IPS DF 4.7 (cell line): ENCODE data around the gene DPY19L2.
"Not testable (repeated sequence)": the region's sequence is repeated elsewhere in the genome, so short reads cannot be mapped to it uniquely, and the experiment has no call there.

Source experiments
- DNase-seq: peaks from one replicate; pipeline ENCODE4 v3.0.0-alpha.2; 2013; ENCODE audit warnings: low spot score; ENCODE audit errors: extremely low read depth

Gene DPY19L2

GRCh38 chr12:63537838-63538237 is 130.5 kb downstream of the DPY19L2 start:
- DNase-seq: not testable (repeated sequence)

- not testable (repeated sequence) for DNase-seq
These were observed 138.7 kb downstream of the DPY19L2 start for GRCh38 chr12:63529641-63530040.

GRCh38 chr12:63525831-63526230 is 142.5 kb downstream of the DPY19L2 start:
- no peak for DNase-seq

GRCh38 chr12:63521706-63522105 is 146.6 kb downstream of the DPY19L2 start:
- DNase-seq: no peak
